ENCODE results near the gene ADGRG3. TPM values are rescaled to one million over a fixed set of nuclear protein-coding genes. Genes with fewer than 3 reads are reported as not detected.

The ADGRG3 gene
- total and polyA plus RNA-seq, 2 of the 8 experiments (the other 6 are each of a cell fraction or from before 2014, with no cell fraction given) = 0.28 to 0.98 TPM

DNA sequence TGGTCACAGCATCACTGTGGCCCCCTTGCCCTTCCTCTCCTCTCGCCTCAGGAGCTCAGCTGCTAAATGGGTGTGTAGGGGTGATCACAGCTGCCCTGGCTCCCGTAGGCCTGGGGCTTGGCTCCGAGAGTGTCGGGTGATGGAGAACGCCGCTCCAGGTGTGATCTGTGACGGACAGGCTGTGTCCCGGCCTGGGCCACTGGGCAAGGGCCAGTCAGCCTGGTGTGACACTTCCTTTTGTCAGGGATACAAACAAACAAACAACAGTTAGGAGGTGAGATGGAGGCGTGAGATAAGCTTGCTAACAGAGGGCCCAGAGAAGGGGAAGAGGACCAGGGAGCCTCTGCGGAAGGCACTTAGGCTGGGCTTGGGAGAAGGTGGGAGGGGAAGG is 37.7 kb upstream of the ADGRG3 start:
- Histone ChIP-seq H2BK120ac (replicated peaks; ENCODE audit: low read depth, low read length) (no peak overlapping the region), H3K36me3 (ENCODE audit: control insufficient read depth in 2 of 4, insufficient read depth in 4 of 4, low read length in 3 of 4) (no peaks in the 10 kb centered on the region), H3K79me2 (ENCODE audit: control insufficient read depth in 1 of 2, insufficient read depth in 2 of 2, low read length in 2 of 2) (no peaks in the 10 kb centered on the region), H3K79me1 (ENCODE audit: low read depth, low read length) (no peaks in the 10 kb centered on the region), H4K8ac (ENCODE audit: extremely low read depth, insufficient read depth, low read length) (no peak overlapping the region; the same call in 1 of the 2 replicates), H3K9me3 (ENCODE audit: insufficient read depth in 2 of 2, low read depth in 1 of 2, low read length in 1 of 2) (no peaks in the 10 kb centered on the region), H3K27me3 (replicated peaks in 1 of 4; ENCODE audit: control insufficient read depth in 3 of 4, extremely low read depth in 1 of 4, insufficient read depth in 3 of 4, low read length in 3 of 4) (peaks cover 0 to 2% (median 0%) of the 10 kb centered on the region in 4 experiments; a peak in 3 of 7 replicates), H2BK15ac (ENCODE audit: low read length) (0 out of 2 replicates have a peak overlapping the region, but pooled peaks have one; percentile 81), H2BK20ac (ENCODE audit: low read length) (no peak overlapping the region), H2BK12ac (ENCODE audit: low read depth, low read length) (0 out of 2 replicates have a peak overlapping the region, but pooled peaks have one; percentile 50), H3K9ac (replicated peaks in 1 of 4; ENCODE audit: extremely low read depth in 1 of 4, low read depth in 3 of 4, low read length in 3 of 4) (no peak overlapping the region), H3K27ac (ENCODE audit: low read depth, low read length) (no peak overlapping the region), H3K23ac (ENCODE audit: insufficient read length) (no peak overlapping the region), H2AFZ (ENCODE audit: low read length) (no peak overlapping the region), H2BK5ac (ENCODE audit: low read depth, low read length) (no peak overlapping the region), H4K20me1 (replicated peaks in 1 of 2; ENCODE audit: control insufficient read depth in 1 of 2, insufficient read depth in 2 of 2, low read length in 2 of 2) (peaks cover 0 to 4% of the 10 kb centered on the region in 2 experiments), H3K4me2 (ENCODE audit: insufficient read depth in 1 of 2, low read depth in 2 of 2, low read length in 2 of 2) (no peak overlapping the region), H3K23me2 (ENCODE audit: low read depth, low read length) (peaks cover 4% of the 10 kb centered on the region; the same call in 1 of the 2 replicates), H2AK5ac (ENCODE audit: low read depth, low read length) (peak overlapping the region; percentile 39; the same call in 1 of the 2 replicates), H4K91ac (replicated peaks; ENCODE audit: insufficient read length, low read length) (no peak overlapping the region), H3K4ac (replicated peaks; ENCODE audit: insufficient read length, low read depth, low read length) (no peak overlapping the region), H3K4me1 (replicated peaks in 1 of 4; ENCODE audit: control insufficient read depth in 3 of 4, insufficient read depth in 4 of 4, low read length in 3 of 4) (peaks cover 0 to 21% (median 12%) of the 10 kb centered on the region in 4 experiments; a peak in 5 of 7 replicates), H3K56ac (replicated peaks; ENCODE audit: insufficient read length, low read depth, low read length) (no peak overlapping the region), H3K4me3 (ENCODE audit: extremely low read depth in 1 of 4, insufficient read depth in 2 of 4, low read depth in 3 of 4, low read length in 4 of 4) (no peak overlapping the region), H4K5ac (ENCODE audit: insufficient read length, low read depth, low read length) (no peak overlapping the region), H3K14ac (ENCODE audit: insufficient read length) (no peak overlapping the region), H3K18ac (ENCODE audit: extremely low read depth, low read length) (no peak overlapping the region)
- CTCF ChIA-PET (ENCODE audit: partially characterized antibody) = interaction anchor here (0.6 to 5.6 kb wide), 11 partner anchors 8 to 291 kb away, joined by 3 to 69 read pairs (median 4); no protein-coding TSS in a partner anchor
- FAIRE-seq (no peak), DNase-seq (ENCODE audit: low read depth in 1 of 2, low spot score in 2 of 2) (no peak)
- 86% methylated on average over 10 of the region's 10 CpGs; no CpG with 5 or more reads in 1 of the 2 experiments for WGBS, 2 experiments (ENCODE audit: extremely low coverage in 1 of 2, insufficient coverage in 1 of 2, insufficient read length in 1 of 2, insufficient replicate concordance in 2 of 2, low coverage in 1 of 2, low lambda C conversion rate in 2 of 2, missing lambda C conversion rate in 1 of 2)
- POLR2A ChIA-PET (ENCODE audit: partially characterized antibody) = interaction anchor here (0.7 to 2.1 kb wide), 3 partner anchors 10 to 15 kb away, joined by 3 to 6 read pairs (median 3); no protein-coding TSS in a partner anchor
- TF ChIP-seq RXRA (IDR thresholded peaks at IDR 0.05; ENCODE audit: insufficient read depth, low read depth, low read length) = no peak
- TF ChIP-seq TAF7 (optimal IDR thresholded peaks at IDR 0.05; ENCODE audit: borderline replicate concordance, low read depth, low read length) = no peak
- TF ChIP-seq SIN3A (conservative IDR thresholded peaks at IDR 0.05 in 1 of 2, IDR thresholded peaks at IDR 0.05 in 1 of 2; ENCODE audit: low read depth in 1 of 2, low read length in 2 of 2) = no peak
- no peak for TF ChIP-seq GABPA (IDR thresholded peaks at IDR 0.05; ENCODE audit: borderline replicate concordance, insufficient read depth, low read length)
- TF ChIP-seq, protein P1, sequence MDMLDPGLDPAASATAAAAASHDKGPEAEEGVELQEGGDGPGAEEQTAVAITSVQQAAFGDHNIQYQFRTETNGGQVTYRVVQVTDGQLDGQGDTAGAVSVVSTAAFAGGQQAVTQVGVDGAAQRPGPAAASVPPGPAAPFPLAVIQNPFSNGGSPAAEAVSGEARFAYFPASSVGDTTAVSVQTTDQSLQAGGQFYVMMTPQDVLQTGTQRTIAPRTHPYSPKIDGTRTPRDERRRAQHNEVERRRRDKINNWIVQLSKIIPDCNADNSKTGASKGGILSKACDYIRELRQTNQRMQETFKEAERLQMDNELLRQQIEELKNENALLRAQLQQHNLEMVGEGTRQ (IDR thresholded peaks at IDR 0.05; ENCODE audit: low read length) = no peak
- TF ChIP-seq CBX8 (IDR thresholded peaks at IDR 0.05; ENCODE audit: borderline replicate concordance, low read depth, low read length) = no peak
- TF ChIP-seq TBP (IDR thresholded peaks at IDR 0.05; ENCODE audit: low read depth, low read length) = no peak
- TF ChIP-seq POLR2A (IDR thresholded peaks at IDR 0.05; ENCODE audit: control extremely low read depth in 1 of 2, low read depth in 2 of 2, low read length in 2 of 2) = no peak
- no peak for TF ChIP-seq EGR1 (IDR thresholded peaks at IDR 0.05; ENCODE audit: borderline replicate concordance, low read depth, low read length)
